Tibial artery (tissue), 4 donors: ENCODE data around the gene CREB5.

Source experiments
- DNase-seq, 2 donors: peaks; one replicate each; pipeline ENCODE4 v3.0.0-alpha.2; 2019
- H3K27ac ChIP-seq, 2 donors: fragments of 200-600 bp; sonication (generic) in 1 of 2; 1 replicate in 1 of 2; 2 replicates in 1 of 2; pipeline ENCODE4 v1.5.1; 2018 to 2019; ENCODE audit warnings: mild to moderate bottlenecking in 1 of 2
- H3K27me3 ChIP-seq, 2 donors: fragments of 200-600 bp; sonication (generic) in 1 of 2; one replicate each; pipeline versions ENCODE4 v1.5.1 to v1.6.0; 2016 to 2019
- H3K36me3 ChIP-seq, 3 donors: fragments of 200-600 bp; sonication (generic) in 2 of 3; one replicate each; pipeline ENCODE4 v1.5.1; 2016 to 2019; ENCODE audit warnings: mild to moderate bottlenecking in 2 of 3
- H3K4me1 ChIP-seq, 4 donors: fragments of 200-600 bp; sonication (generic) in 2 of 4; 1 replicate in 3 of 4; 2 replicates in 1 of 4; pipeline ENCODE4 v1.5.1; 2016 to 2019
- H3K4me3 ChIP-seq, 2 donors: fragments of 200-600 bp; sonication (generic) in 1 of 2; 1 replicate in 1 of 2; 2 replicates in 1 of 2; pipeline ENCODE4 v1.5.1; 2018 to 2019; ENCODE audit warnings: mild to moderate bottlenecking in 2 of 2
- H3K9me3 ChIP-seq, 3 donors: fragments of 200-600 bp; sonication (generic) in 1 of 3; one replicate each; pipeline ENCODE4 v1.5.1; 2016 to 2019
- intact Hi-C: fragments of 100-400 bp; cut with DNase I; formaldehyde crosslinking; loops from one replicate; pipeline ENCODE4 v1.15.0; 2023; ENCODE audit warnings: low total_unique reads
- TF ChIP-seq, protein P1 (sequence below), 2 experiments: fragments of 200-600 bp in 1 of 2; fragments of 450-650 bp in 1 of 2; IDR thresholded peaks; one replicate each; pipeline ENCODE4 v1.5.1; 2017 to 2019; ENCODE audit warnings: antibody characterized with exemption in 2 of 2, mild to moderate bottlenecking in 1 of 2, moderate library complexity in 1 of 2

Gene CREB5

DNA sequence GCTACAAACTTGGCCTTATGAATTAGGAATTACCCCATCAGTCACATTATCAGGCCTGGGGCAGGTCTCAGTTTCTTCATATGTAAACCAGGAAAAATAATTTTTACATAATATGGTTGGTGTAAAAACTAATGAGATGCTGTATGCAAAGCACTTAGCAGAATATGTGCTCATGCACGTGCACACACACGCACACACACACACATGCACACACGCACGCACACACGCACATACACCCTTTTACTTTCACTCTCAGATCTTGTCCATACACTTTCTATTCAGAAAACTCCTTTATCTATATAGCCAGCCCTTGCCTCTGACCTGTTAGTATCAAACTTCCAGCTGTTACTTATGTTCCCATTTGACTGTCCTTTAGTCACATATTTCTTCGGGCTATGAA, 92.7 kb downstream of the CREB5 start:
- Histone ChIP-seq H3K4me1 (peaks cover 0 to 8% (median 5%) of the 10 kb centered on the region in 4 donors), H3K27ac (no peak overlapping the region), H3K36me3 (no peaks in the 10 kb centered on the region), H3K27me3 (no peaks in the 10 kb centered on the region), H3K9me3 (no peaks in the 10 kb centered on the region), H3K4me3 (no peak overlapping the region)
- intact Hi-C loops, result no loop called here
- TF ChIP-seq, protein P1, sequence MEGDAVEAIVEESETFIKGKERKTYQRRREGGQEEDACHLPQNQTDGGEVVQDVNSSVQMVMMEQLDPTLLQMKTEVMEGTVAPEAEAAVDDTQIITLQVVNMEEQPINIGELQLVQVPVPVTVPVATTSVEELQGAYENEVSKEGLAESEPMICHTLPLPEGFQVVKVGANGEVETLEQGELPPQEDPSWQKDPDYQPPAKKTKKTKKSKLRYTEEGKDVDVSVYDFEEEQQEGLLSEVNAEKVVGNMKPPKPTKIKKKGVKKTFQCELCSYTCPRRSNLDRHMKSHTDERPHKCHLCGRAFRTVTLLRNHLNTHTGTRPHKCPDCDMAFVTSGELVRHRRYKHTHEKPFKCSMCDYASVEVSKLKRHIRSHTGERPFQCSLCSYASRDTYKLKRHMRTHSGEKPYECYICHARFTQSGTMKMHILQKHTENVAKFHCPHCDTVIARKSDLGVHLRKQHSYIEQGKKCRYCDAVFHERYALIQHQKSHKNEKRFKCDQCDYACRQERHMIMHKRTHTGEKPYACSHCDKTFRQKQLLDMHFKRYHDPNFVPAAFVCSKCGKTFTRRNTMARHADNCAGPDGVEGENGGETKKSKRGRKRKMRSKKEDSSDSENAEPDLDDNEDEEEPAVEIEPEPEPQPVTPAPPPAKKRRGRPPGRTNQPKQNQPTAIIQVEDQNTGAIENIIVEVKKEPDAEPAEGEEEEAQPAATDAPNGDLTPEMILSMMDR (IDR thresholded peaks at IDR 0.05), result no peak
- no peak for DNase-seq

DNA sequence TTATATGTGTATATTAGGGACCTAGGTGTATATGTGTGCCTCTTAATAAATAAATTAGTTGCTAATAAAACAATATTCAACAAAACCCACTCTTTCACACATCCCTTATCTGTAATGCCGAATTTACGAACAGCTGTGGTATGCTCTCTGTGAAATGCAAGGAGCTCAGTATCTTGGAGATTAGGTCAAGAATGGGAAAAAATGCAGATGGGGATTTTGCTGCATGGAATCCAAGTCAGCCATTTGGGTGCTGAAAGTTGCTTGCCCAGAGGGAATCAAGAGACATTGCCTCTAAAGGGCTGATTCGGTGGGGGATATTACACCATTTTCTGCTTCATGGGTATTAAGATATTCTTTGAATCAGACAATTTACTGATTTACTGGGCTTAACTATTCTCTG, 93.5 kb downstream of the CREB5 start:
- DNase-seq, result no peak
- no peaks in the 10 kb centered on the region for H3K27me3 ChIP-seq
- H3K27ac ChIP-seq, result no peak overlapping the region
- TF ChIP-seq, protein P1 (IDR thresholded peaks at IDR 0.05), result no peak
- H3K9me3 ChIP-seq, result no peaks in the 10 kb centered on the region
- H3K36me3 ChIP-seq, result no peaks in the 10 kb centered on the region
- H3K4me1 ChIP-seq, result peaks cover 0 to 8% (median 5%) of the 10 kb centered on the region in 4 donors
- no peak overlapping the region for H3K4me3 ChIP-seq
- intact Hi-C loops, result no loop called here

DNA sequence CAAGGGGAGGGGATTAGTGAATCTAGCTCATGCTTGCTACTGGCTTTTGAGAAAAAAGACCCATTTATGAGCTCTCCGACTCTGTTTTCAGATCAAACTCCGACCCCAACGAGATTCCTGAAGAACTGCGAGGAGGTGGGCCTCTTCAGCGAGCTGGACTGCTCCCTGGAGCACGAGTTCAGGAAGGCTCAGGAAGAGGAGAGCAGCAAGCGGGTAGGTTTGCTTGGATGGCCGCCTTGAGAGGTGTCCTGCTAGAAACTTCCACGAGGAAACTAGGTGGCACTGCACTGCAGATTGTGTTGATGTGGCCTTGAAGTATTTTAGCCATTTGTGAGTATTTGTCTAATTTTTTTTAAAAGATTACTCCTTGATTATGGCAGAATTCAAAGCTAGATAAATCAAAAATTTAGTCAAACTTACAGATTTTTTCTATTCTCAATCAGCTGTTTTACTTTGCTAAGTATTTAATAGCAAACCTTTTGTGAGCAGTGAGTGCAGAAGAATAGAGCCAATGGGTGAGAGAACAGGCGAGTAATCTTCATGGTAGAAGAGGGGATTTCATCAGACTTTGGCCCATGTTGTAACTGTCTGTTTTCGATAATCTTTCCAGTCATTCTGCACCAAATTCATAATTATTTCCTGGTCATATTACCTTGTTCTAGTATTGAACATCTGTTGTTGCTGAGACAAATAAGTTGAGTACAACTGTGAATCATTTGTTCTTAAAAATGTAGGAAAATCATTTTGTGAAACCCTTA, 95.4 kb downstream of the CREB5 start:
- no peak for DNase-seq
- no peaks in the 10 kb centered on the region for H3K27me3 ChIP-seq
- no peaks in the 10 kb centered on the region for H3K9me3 ChIP-seq
- H3K36me3 ChIP-seq, result no peaks in the 10 kb centered on the region
- H3K4me1 ChIP-seq, result peaks cover 0 to 8% (median 5%) of the 10 kb centered on the region in 4 donors
- H3K27ac ChIP-seq, result no peak overlapping the region
- intact Hi-C loops, result no loop called here
- no peak overlapping the region for H3K4me3 ChIP-seq
- TF ChIP-seq, protein P1 (IDR thresholded peaks at IDR 0.05), result no peak

GRCh38 chr7:28509251-28510025, 97.1 kb downstream of the CREB5 start:
- intact Hi-C loops, result no loop called here
- Histone ChIP-seq H3K27me3 (no peaks in the 10 kb centered on the region), H3K36me3 (no peaks in the 10 kb centered on the region), H3K4me1 (peaks cover 0 to 8% (median 5%) of the 10 kb centered on the region in 4 donors), H3K4me3 (no peak overlapping the region), H3K27ac (no peak overlapping the region), H3K9me3 (no peaks in the 10 kb centered on the region)
- TF ChIP-seq, protein P1 (IDR thresholded peaks at IDR 0.05), result no peak
- no peak for DNase-seq

GRCh38 chr7:28510026-28510369, 97.7 kb downstream of the CREB5 start:
- DNase-seq, result no peak
- intact Hi-C loops, result no loop called here
- Histone ChIP-seq H3K36me3 (no peaks in the 10 kb centered on the region), H3K27ac (no peak overlapping the region), H3K27me3 (no peaks in the 10 kb centered on the region), H3K9me3 (no peaks in the 10 kb centered on the region), H3K4me3 (no peak overlapping the region), H3K4me1 (peaks cover 0 to 8% (median 5%) of the 10 kb centered on the region in 4 donors)
- TF ChIP-seq, protein P1 (IDR thresholded peaks at IDR 0.05), result no peak
